HG03175 (cell line): ENCODE measurements around the gene FADS3.

Experiments used
- ATAC-seq: cut with Tn5 transposase; IDR thresholded peaks from one replicate; pipeline ENCODE4 v1.9.1; 2021; ENCODE audit warnings: mild to moderate bottlenecking, moderate library complexity; ENCODE audit not compliant: unreplicated experiment

FADS3 gene

GRCh38 chr11:61839742-61840141, 51.6 kb downstream of the FADS3 start:
- no peak for ATAC-seq

- no peak for ATAC-seq
Observed at GRCh38 chr11:61838921-61839320, 52.4 kb downstream of the FADS3 start.

- ATAC-seq, result no peak
Observed at GRCh38 chr11:61838501-61838900, 52.8 kb downstream of the FADS3 start.

GRCh38 chr11:61837411-61838005, 53.8 kb downstream of the FADS3 start:
- ATAC-seq, result no peak

GRCh38 chr11:61836193-61836592, 55.2 kb downstream of the FADS3 start:
- ATAC-seq, result no peak

GRCh38 chr11:61834278-61835048, 56.9 kb downstream of the FADS3 start:
- peak; percentile 91 for ATAC-seq

GRCh38 chr11:61833926-61834277, 57.4 kb downstream of the FADS3 start:
- ATAC-seq, result no peak

- no peak for ATAC-seq
Observed at GRCh38 chr11:61833471-61833870, 57.9 kb downstream of the FADS3 start.

GRCh38 chr11:61832754-61833153, 58.6 kb downstream of the FADS3 start:
- no peak for ATAC-seq

- ATAC-seq, result no peak
Observed at GRCh38 chr11:61832207-61832606, 59.1 kb downstream of the FADS3 start.

- ATAC-seq, result no peak
Observed at GRCh38 chr11:61830237-61831105, 60.9 kb downstream of the FADS3 start.

GRCh38 chr11:61829806-61830205, 61.5 kb downstream of the FADS3 start:
- no peak for ATAC-seq

GRCh38 chr11:61828629-61829407, 62.5 kb downstream of the FADS3 start:
- peak; percentile 32 for ATAC-seq

GRCh38 chr11:61828379-61828628, 63.0 kb downstream of the FADS3 start:
- ATAC-seq, result peak; percentile 8

GRCh38 chr11:61827571-61828378, 63.6 kb downstream of the FADS3 start, which contains the start of gene FADS2:
Gene FADS2, plus strand, starts transcription at chr11:61828300. Its CDS starts 91 bp downstream, at chr11:61828391.
- ATAC-seq, result peak; percentile 75

- ATAC-seq, result peak; percentile 6
Observed at GRCh38 chr11:61826930-61827570, 64.3 kb downstream of the FADS3 start.
